Measurements from ENCODE around the gene TMEM132D. TPM values are rescaled to one million over a fixed set of nuclear protein-coding genes. Genes with fewer than 3 reads are reported as not detected.

The TMEM132D gene
- polyA plus RNA-seq, 1 experiment: not detected

GRCh38 chr12:129298921-129299320, 604.9 kb downstream of the TMEM132D start:
- no peak overlapping the region for H3K27ac ChIP-seq (ENCODE audit: low read depth, low read length)
- ChIA-PET CTCF (no interaction called here), POLR2A (no interaction called here)
- peaks cover 32% of the 10 kb centered on the region for H3K9me3 ChIP-seq (ENCODE audit: control insufficient read depth, insufficient read depth, low read length)
- no peak for DNase-seq (ENCODE audit: low read depth, low spot score)
- H3K4me3 ChIP-seq (ENCODE audit: low read depth, low read length): no peak overlapping the region
- TF ChIP-seq CTCF (IDR thresholded peaks at IDR 0.05; ENCODE audit: low read depth, low read length): no peak
- no peaks in the 10 kb centered on the region for H3K27me3 ChIP-seq (ENCODE audit: control insufficient read depth, insufficient read depth, low read length)

GRCh38 chr12:129296671-129297070, 607.2 kb downstream of the TMEM132D start:
- TF ChIP-seq CTCF (IDR thresholded peaks at IDR 0.05; ENCODE audit: low read depth, low read length): no peak

GRCh38 chr12:129294868-129295267, 609.0 kb downstream of the TMEM132D start:
- Histone ChIP-seq H3K27me3 (ENCODE audit: control insufficient read depth, insufficient read depth, low read length) (no peaks in the 10 kb centered on the region), H3K4me3 (ENCODE audit: low read depth, low read length) (no peak overlapping the region), H3K9me3 (ENCODE audit: control insufficient read depth, insufficient read depth, low read length) (peaks cover 27% of the 10 kb centered on the region), H3K27ac (ENCODE audit: low read depth, low read length) (no peak overlapping the region)
- CTCF ChIA-PET: no interaction called here
- POLR2A ChIA-PET: no interaction called here
- no peak for TF ChIP-seq CTCF (IDR thresholded peaks at IDR 0.05; ENCODE audit: low read depth, low read length)
- DNase-seq (ENCODE audit: low read depth, low spot score): no peak

More at GRCh38 chr12:129296671-129297070, 607.2 kb downstream of the TMEM132D start:
- DNase-seq (ENCODE audit: low read depth, low spot score): no peak
- Histone ChIP-seq H3K9me3 (ENCODE audit: control insufficient read depth, insufficient read depth, low read length) (peaks cover 27% of the 10 kb centered on the region), H3K27ac (ENCODE audit: low read depth, low read length) (no peak overlapping the region), H3K4me3 (ENCODE audit: low read depth, low read length) (no peak overlapping the region), H3K27me3 (ENCODE audit: control insufficient read depth, insufficient read depth, low read length) (no peaks in the 10 kb centered on the region)
- ChIA-PET POLR2A (no interaction called here), CTCF (no interaction called here)

DNA sequence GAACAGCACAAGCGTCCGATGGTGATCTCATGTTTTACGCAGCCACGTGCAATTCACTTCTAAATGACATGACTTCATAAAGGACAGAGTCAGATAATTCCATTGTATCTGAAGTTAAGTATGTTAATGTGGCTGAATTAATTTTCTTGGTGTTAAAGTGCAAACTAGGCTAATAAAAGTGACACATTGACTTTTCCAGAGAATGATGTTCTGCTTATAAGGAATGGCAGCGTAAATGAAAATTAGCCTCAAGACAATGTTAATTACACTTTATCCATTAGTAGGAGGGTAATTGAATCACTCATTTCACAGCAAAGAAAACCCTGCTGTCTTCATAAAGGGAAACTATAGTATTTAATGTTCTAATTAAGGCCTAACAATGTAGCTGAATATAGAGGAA, 624.1 kb downstream of the TMEM132D start:
- POLR2A ChIA-PET: no interaction called here
- no peak overlapping the region for H3K27ac ChIP-seq (ENCODE audit: low read depth, low read length)
- H3K4me3 ChIP-seq (ENCODE audit: low read depth, low read length): no peak overlapping the region
- TF ChIP-seq CTCF (IDR thresholded peaks at IDR 0.05; ENCODE audit: low read depth, low read length): no peak
- CTCF ChIA-PET: no interaction called here
- peaks cover 36% of the 10 kb centered on the region for H3K9me3 ChIP-seq (ENCODE audit: control insufficient read depth, insufficient read depth, low read length)
- no peaks in the 10 kb centered on the region for H3K27me3 ChIP-seq (ENCODE audit: control insufficient read depth, insufficient read depth, low read length)
- no peak for DNase-seq (ENCODE audit: low read depth, low spot score)

DNA sequence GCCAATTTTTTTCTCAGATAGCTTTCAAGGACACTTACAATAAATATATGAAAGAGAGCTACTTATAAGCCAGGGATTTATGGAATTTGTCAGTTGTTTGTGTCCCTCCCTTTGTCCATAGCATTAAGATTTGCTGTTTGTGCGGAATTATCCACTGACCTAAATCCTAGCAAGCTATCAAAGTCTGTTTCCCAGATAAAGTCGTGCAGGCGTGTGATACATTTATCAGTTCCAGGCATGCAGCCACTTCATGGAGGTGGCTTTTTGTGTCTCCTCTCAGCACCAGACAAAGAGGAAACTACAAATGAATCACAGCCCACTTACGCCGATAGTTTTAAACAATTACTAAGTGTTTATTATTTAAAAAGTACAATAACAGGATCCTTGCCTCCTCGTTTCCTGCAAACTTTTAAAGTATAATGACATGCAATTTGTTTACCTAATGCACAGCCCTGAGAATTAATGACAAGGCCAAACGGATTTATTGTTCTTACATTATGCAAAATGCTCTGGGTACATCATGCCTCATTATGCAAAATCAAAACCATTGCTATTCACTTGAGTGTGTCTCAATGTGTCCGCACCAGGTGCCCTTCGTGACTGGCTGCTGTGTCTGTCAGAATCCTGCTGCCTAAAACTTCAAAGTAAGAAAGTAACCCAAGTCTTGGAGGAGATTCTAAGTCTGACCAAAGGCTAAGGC, 627.3 kb downstream of the TMEM132D start:
- CTCF ChIA-PET: no interaction called here
- H3K27ac ChIP-seq (ENCODE audit: low read depth, low read length): no peak overlapping the region
- H3K9me3 ChIP-seq (ENCODE audit: control insufficient read depth, insufficient read depth, low read length): peaks cover 33% of the 10 kb centered on the region
- POLR2A ChIA-PET: no interaction called here
- no peak overlapping the region for H3K4me3 ChIP-seq (ENCODE audit: low read depth, low read length)
- no peak for DNase-seq (ENCODE audit: low read depth, low spot score)
- H3K27me3 ChIP-seq (ENCODE audit: control insufficient read depth, insufficient read depth, low read length): no peaks in the 10 kb centered on the region
- TF ChIP-seq CTCF (IDR thresholded peaks at IDR 0.05; ENCODE audit: low read depth, low read length): no peak

Measured in AG04450 (cell line).